H1 (cell line): Measurements from ENCODE around the gene TXNDC5. TPM values are rescaled to one million over a fixed set of nuclear protein-coding genes. Genes with fewer than 3 reads are reported as not detected.

ENCODE experiments used
- CHD7 ChIP-seq: fragments of 300-600 bp; sonication (generic); IDR thresholded peaks from 2 replicates; pipeline ENCODE4 v1.7.1; 2012; ENCODE audit warnings: low read length, moderate library complexity, mild to moderate bottlenecking, inconsistent platforms; ENCODE audit not compliant: insufficient replicate concordance
- GABPA ChIP-seq: IDR thresholded peaks from 2 replicates; pipeline ENCODE4 v1.6.1; 2011; ENCODE audit warnings: mild to moderate bottlenecking, low read length, moderate library complexity, borderline replicate concordance; ENCODE audit not compliant: insufficient read depth
- SIN3A ChIP-seq, 2 experiments: IDR thresholded peaks in 1 of 2; conservative IDR thresholded peaks in 1 of 2; 2 replicates each; pipeline ENCODE4 v1.6.1; 2011 to 2012; ENCODE audit warnings: low read length in 2 of 2, improper control_type of control experiment in 1 of 2, low read depth in 1 of 2, mild to moderate bottlenecking in 1 of 2
- TAF1 ChIP-seq: IDR thresholded peaks from 2 replicates; pipeline ENCODE4 v1.6.1; 2011; ENCODE audit warnings: mild to moderate bottlenecking, low read depth, low read length
- polyA plus RNA-seq, 7 experiments: library from polyadenylated mRNA; depleted of rRNA in 3 of 7; stranded (reverse) in 5 of 7; unstranded in 2 of 7; fragments of >200 nt in 5 of 7; fragments of 200-250 nt in 2 of 7; gene quantifications; 1 replicate in 5 of 7; 2 replicates in 1 of 7; 4 replicates in 1 of 7; pipeline versions ENCODE4 v1.2.1 to v1.2.3, GENCODE V29; 2011 to 2013; ENCODE audit warnings: missing spikeins in 2 of 7, mixed read lengths in 2 of 7
- total RNA-seq: library from RNA; stranded (reverse); fragmentation: NEBNext Ultra II Directional; extraction: Animal tissue kit (Norgen Biotek cat#: 25700); gene quantifications from 2 replicates; pipeline ENCODE4 v1.2.1, GENCODE V29; 2021

The TXNDC5 gene
- total and polyA plus RNA-seq, 2 of the 8 experiments (the other 6 are each of a cell fraction or from before 2014, with no cell fraction given) = 114 to 172 TPM

DNA sequence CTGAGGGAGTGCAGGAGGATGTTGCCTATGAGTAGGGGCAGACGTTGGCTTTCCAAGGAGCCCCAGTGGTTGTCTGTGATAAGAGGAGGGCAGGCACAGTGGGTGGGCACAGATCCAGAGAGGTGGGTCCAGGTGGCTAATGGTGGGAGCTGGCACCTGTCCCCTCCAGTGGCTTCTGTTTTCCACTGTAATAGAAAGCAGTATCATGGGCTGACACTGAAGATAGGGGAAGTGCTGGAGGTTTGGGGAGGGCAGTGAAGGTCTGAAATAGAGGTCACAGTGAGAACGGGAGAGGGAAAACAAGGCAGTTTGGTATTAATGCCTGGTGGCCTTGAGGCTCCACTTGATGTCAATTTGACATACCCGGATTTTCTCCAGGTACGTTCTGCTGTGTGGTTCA, 10.5 kb upstream of the TXNDC5 start (continued):
- TF ChIP-seq CHD7 (no peak), SIN3A (conservative IDR thresholded peaks at IDR 0.05 in 1 of 2, IDR thresholded peaks at IDR 0.05 in 1 of 2; ENCODE audit: low read depth in 1 of 2, low read length in 2 of 2) (no peak), GABPA (no peak), TAF1 (no peak)
